Neural cell (in vitro differentiated cells): Measurements from ENCODE around the gene DNAH7.

ENCODE experiments used
- CTCF ChIP-seq: fragments of 450-650 bp; IDR thresholded peaks from 2 replicates; pipeline ENCODE4 v1.5.1; 2014; ENCODE audit warnings: antibody characterized with exemption, mild to moderate bottlenecking, moderate library complexity; ENCODE audit not compliant: poor library complexity, severe bottlenecking
- EP300 ChIP-seq: fragments of 450-650 bp; conservative IDR thresholded peaks from 2 replicates; pipeline ENCODE4 v1.6.1; 2014; ENCODE audit warnings: antibody characterized with exemption, mild to moderate bottlenecking, moderate library complexity; ENCODE audit not compliant: poor library complexity, severe bottlenecking
- EZH2 ChIP-seq: fragments of 200-600, 300-800 bp; shearing (Covaris generic), sonication (generic); IDR thresholded peaks from 2 replicates; pipeline ENCODE4 v1.6.1; 2014; ENCODE audit warnings: antibody characterized with exemption, low read length, borderline replicate concordance, mild to moderate bottlenecking; ENCODE audit not compliant: insufficient read depth, poor library complexity, severe bottlenecking
- MXI1 ChIP-seq: fragments of 450-650 bp; conservative IDR thresholded peaks from 2 replicates; pipeline ENCODE4 v1.6.1; 2014; ENCODE audit warnings: antibody characterized with exemption, mild to moderate bottlenecking; ENCODE audit not compliant: poor library complexity, severe bottlenecking
- POLR2AphosphoS5 ChIP-seq: IDR thresholded peaks from 2 replicates; pipeline ENCODE4 v1.6.1; 2012
- REST ChIP-seq: IDR thresholded peaks from 2 replicates; pipeline ENCODE4 v1.6.1; 2012; ENCODE audit warnings: borderline replicate concordance
- SMC3 ChIP-seq: fragments of 450-650 bp; conservative IDR thresholded peaks from 2 replicates; pipeline ENCODE4 v1.6.1; 2014; ENCODE audit warnings: antibody characterized with exemption, mild to moderate bottlenecking, moderate library complexity; ENCODE audit not compliant: poor library complexity
- TAF1 ChIP-seq: IDR thresholded peaks from 2 replicates; pipeline ENCODE4 v1.6.1; 2012; ENCODE audit warnings: low read depth

GRCh38 chr2:195899226-195899625 lies 169.4 kb downstream of the DNAH7 start:
- TF ChIP-seq REST = no peak
- no peak for TF ChIP-seq CTCF
- TF ChIP-seq POLR2AphosphoS5 = no peak
- TF ChIP-seq EZH2 = no peak
- no peak for TF ChIP-seq EP300
- TF ChIP-seq MXI1 = no peak
- no peak for TF ChIP-seq TAF1
- no peak for TF ChIP-seq SMC3
